ENCODE measurements around the gene ERI3. TPM values are rescaled to one million over a fixed set of nuclear protein-coding genes. Genes with fewer than 3 reads are reported as not detected.

The ERI3 gene
- polyA plus RNA-seq, 1 donor from 2014 or later: 92.5 TPM

DNA sequence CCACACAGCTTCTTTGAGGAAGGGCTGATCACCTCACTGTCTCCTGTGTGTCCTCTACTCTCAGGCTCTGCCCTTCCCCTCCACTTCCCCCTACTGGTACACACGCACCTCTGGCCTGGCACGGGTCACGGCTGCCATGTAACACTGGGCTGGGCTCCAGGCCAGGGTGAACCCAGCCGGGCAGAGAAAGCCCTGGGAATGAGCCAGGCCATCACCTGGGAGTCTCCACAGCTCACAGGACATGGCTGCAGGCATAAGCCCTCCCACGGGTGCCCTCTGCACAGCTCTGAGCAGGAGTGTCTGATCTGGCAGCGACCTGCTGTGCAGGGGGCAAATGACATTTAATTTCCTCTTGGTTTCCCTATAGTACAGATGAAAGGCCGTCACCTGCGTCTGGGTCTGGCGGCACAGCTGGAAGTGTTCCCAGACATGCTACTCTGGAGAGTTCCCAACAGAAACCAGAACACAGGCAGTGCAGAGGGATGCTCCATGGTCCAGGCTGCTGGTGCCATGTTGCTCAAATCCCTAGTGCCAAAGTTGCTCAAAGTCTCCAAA lies 61.2 kb downstream of the ERI3 start:
- no peak for TF ChIP-seq MXI1 (conservative IDR thresholded peaks at IDR 0.05; ENCODE audit: poor library complexity, severe bottlenecking)
- no peak for TF ChIP-seq TAF1 (IDR thresholded peaks at IDR 0.05; ENCODE audit: low read depth)
- TF ChIP-seq RAD21 (conservative IDR thresholded peaks at IDR 0.05): no peak
- no peak for TF ChIP-seq EP300 (conservative IDR thresholded peaks at IDR 0.05; ENCODE audit: poor library complexity, severe bottlenecking)
- TF ChIP-seq SMC3 (conservative IDR thresholded peaks at IDR 0.05; ENCODE audit: poor library complexity): no peak
- no peak overlapping the region for H3K27ac ChIP-seq (ENCODE audit: low read length)
- H4K20me1 ChIP-seq (ENCODE audit: insufficient read depth): no peaks in the 10 kb centered on the region
- H3K36me3 ChIP-seq (ENCODE audit: insufficient read depth, low read length): no peaks in the 10 kb centered on the region
- no peaks in the 10 kb centered on the region for H3K9me2 ChIP-seq (ENCODE audit: insufficient read depth, low read length)
- no peak overlapping the region for H3K9ac ChIP-seq (ENCODE audit: low read length)
- H2AFZ ChIP-seq (ENCODE audit: low read depth, low read length): no peak overlapping the region
- no peaks in the 10 kb centered on the region for H3F3A ChIP-seq (ENCODE audit: insufficient read depth, low read length, poor library complexity, severe bottlenecking)
- no peaks in the 10 kb centered on the region for H3K27me3 ChIP-seq (ENCODE audit: insufficient read depth, low read depth, low read length)
- H3K4me3 ChIP-seq (ENCODE audit: low read length): no peak overlapping the region
- H3K79me2 ChIP-seq (replicated peaks; ENCODE audit: insufficient read depth, low read length): no peaks in the 10 kb centered on the region
- H3K4me2 ChIP-seq (ENCODE audit: low read length): no peak overlapping the region
- no peaks in the 10 kb centered on the region for H3K9me3 ChIP-seq (ENCODE audit: low read length)

DNA sequence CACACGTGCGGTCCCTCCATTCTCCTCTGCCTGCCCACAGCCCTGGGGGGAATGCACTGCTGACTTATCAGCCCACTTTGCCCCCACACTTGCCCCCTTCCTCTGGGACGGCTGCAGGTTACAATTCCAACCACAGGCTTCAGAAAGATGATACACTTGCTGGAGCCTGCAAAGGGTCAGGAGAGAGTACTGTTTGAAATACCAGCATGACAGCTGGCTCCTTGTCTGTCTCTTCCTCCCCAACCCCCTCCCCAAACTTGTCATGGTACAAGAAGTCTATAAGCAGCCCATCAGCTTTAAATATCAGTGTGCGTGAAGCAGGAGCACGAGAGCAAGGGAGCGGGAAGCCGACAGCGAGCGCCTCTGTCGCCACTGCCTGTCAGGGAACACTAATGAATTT lies 62.4 kb downstream of the ERI3 start:
- no peaks in the 10 kb centered on the region for H3K36me3 ChIP-seq (ENCODE audit: insufficient read depth, low read length)
- no peak overlapping the region for H3K4me2 ChIP-seq (ENCODE audit: low read length)
- H3K9ac ChIP-seq (ENCODE audit: low read length): no peak overlapping the region
- H3K9me3 ChIP-seq (ENCODE audit: low read length): no peaks in the 10 kb centered on the region
- H3K27ac ChIP-seq (ENCODE audit: low read length): no peak overlapping the region
- H4K20me1 ChIP-seq (ENCODE audit: insufficient read depth): no peaks in the 10 kb centered on the region
- TF ChIP-seq TAF1 (IDR thresholded peaks at IDR 0.05; ENCODE audit: low read depth) (no peak), RAD21 (conservative IDR thresholded peaks at IDR 0.05) (no peak), EP300 (conservative IDR thresholded peaks at IDR 0.05; ENCODE audit: poor library complexity, severe bottlenecking) (no peak), EZH2 (IDR thresholded peaks at IDR 0.05; ENCODE audit: borderline replicate concordance, insufficient read depth, low read length, poor library complexity, severe bottlenecking) (no peak), SMC3 (conservative IDR thresholded peaks at IDR 0.05; ENCODE audit: poor library complexity) (no peak), MXI1 (conservative IDR thresholded peaks at IDR 0.05; ENCODE audit: poor library complexity, severe bottlenecking) (no peak), POLR2AphosphoS5 (IDR thresholded peaks at IDR 0.05) (no peak)
- TF ChIP-seq, protein P1, sequence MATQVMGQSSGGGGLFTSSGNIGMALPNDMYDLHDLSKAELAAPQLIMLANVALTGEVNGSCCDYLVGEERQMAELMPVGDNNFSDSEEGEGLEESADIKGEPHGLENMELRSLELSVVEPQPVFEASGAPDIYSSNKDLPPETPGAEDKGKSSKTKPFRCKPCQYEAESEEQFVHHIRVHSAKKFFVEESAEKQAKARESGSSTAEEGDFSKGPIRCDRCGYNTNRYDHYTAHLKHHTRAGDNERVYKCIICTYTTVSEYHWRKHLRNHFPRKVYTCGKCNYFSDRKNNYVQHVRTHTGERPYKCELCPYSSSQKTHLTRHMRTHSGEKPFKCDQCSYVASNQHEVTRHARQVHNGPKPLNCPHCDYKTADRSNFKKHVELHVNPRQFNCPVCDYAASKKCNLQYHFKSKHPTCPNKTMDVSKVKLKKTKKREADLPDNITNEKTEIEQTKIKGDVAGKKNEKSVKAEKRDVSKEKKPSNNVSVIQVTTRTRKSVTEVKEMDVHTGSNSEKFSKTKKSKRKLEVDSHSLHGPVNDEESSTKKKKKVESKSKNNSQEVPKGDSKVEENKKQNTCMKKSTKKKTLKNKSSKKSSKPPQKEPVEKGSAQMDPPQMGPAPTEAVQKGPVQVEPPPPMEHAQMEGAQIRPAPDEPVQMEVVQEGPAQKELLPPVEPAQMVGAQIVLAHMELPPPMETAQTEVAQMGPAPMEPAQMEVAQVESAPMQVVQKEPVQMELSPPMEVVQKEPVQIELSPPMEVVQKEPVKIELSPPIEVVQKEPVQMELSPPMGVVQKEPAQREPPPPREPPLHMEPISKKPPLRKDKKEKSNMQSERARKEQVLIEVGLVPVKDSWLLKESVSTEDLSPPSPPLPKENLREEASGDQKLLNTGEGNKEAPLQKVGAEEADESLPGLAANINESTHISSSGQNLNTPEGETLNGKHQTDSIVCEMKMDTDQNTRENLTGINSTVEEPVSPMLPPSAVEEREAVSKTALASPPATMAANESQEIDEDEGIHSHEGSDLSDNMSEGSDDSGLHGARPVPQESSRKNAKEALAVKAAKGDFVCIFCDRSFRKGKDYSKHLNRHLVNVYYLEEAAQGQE (IDR thresholded peaks at IDR 0.05; ENCODE audit: borderline replicate concordance): no peak
- TF ChIP-seq, protein P2, sequence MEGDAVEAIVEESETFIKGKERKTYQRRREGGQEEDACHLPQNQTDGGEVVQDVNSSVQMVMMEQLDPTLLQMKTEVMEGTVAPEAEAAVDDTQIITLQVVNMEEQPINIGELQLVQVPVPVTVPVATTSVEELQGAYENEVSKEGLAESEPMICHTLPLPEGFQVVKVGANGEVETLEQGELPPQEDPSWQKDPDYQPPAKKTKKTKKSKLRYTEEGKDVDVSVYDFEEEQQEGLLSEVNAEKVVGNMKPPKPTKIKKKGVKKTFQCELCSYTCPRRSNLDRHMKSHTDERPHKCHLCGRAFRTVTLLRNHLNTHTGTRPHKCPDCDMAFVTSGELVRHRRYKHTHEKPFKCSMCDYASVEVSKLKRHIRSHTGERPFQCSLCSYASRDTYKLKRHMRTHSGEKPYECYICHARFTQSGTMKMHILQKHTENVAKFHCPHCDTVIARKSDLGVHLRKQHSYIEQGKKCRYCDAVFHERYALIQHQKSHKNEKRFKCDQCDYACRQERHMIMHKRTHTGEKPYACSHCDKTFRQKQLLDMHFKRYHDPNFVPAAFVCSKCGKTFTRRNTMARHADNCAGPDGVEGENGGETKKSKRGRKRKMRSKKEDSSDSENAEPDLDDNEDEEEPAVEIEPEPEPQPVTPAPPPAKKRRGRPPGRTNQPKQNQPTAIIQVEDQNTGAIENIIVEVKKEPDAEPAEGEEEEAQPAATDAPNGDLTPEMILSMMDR (IDR thresholded peaks at IDR 0.05; ENCODE audit: poor library complexity, severe bottlenecking): no peak
- no peak overlapping the region for H2AFZ ChIP-seq (ENCODE audit: low read depth, low read length)
- H3K79me2 ChIP-seq (replicated peaks; ENCODE audit: insufficient read depth, low read length): no peaks in the 10 kb centered on the region
- H3K27me3 ChIP-seq (ENCODE audit: insufficient read depth, low read depth, low read length): no peaks in the 10 kb centered on the region
- no peaks in the 10 kb centered on the region for H3F3A ChIP-seq (ENCODE audit: insufficient read depth, low read length, poor library complexity, severe bottlenecking)
- no peak overlapping the region for H3K4me3 ChIP-seq (ENCODE audit: low read length)
- no peaks in the 10 kb centered on the region for H3K9me2 ChIP-seq (ENCODE audit: insufficient read depth, low read length)
